ENCODE data around the gene CYP2U1.
A peak's percentile ranks its signal among the peaks of the same experiment; 100 is the strongest.
"Not testable (repeated sequence)": the region's sequence is repeated elsewhere in the genome, so short reads cannot be mapped to it uniquely, and the experiment has no call there.

The CYP2U1 gene

GRCh38 chr4:107930821-107931774 is at the start of gene CYP2U1:
TSS of gene CYP2U1 (plus strand) at chr4:107931549. CDS start at chr4:107931644, 95 bp downstream.
- peak; percentile 83 for DNase-seq

DNA sequence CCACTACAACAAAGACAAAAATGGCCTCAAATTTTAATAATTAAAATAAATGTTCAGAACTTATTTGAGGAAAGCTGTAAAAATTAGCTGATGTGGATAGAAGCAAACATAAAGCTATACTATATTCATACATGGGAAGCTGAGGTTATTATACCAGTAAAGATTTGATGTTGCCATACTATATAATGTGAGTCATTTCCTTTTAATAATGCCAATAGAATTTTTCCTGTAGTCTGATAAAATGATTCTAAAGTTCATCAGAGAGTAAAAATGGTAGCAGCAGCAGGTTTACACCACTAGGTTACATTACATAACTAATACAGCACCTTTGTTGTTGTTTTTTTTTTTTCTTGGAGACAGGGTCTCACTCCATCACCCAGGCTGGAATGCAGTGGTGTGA is 45.5 kb upstream of the CYP2U1 start:
- no peak for DNase-seq

DNA sequence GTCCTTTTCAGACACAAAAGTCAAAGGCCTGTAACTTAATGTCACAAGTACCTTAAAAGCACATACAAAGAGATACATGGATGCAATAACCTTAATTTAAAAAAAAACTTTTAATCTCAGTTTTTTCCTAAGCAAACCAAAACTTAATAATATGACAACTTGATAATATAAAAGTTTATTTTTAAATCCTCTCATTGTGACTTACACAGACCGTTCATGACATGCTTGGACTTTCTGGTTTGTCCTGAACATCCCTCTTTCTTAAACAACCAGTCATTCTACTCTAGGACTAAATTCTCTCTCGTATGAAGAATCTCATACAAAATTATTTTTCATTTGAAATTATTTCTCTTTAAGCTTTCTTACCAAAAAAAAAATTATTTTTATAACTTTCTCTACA is 43.1 kb upstream of the CYP2U1 start:
- DNase-seq = no peak

GRCh38 chr4:107890779-107891178 is 40.6 kb upstream of the CYP2U1 start:
- DNase-seq = no peak

- DNase-seq = no peak
Measured at GRCh38 chr4:107891299-107891698, 40.0 kb upstream of the CYP2U1 start.

DNA sequence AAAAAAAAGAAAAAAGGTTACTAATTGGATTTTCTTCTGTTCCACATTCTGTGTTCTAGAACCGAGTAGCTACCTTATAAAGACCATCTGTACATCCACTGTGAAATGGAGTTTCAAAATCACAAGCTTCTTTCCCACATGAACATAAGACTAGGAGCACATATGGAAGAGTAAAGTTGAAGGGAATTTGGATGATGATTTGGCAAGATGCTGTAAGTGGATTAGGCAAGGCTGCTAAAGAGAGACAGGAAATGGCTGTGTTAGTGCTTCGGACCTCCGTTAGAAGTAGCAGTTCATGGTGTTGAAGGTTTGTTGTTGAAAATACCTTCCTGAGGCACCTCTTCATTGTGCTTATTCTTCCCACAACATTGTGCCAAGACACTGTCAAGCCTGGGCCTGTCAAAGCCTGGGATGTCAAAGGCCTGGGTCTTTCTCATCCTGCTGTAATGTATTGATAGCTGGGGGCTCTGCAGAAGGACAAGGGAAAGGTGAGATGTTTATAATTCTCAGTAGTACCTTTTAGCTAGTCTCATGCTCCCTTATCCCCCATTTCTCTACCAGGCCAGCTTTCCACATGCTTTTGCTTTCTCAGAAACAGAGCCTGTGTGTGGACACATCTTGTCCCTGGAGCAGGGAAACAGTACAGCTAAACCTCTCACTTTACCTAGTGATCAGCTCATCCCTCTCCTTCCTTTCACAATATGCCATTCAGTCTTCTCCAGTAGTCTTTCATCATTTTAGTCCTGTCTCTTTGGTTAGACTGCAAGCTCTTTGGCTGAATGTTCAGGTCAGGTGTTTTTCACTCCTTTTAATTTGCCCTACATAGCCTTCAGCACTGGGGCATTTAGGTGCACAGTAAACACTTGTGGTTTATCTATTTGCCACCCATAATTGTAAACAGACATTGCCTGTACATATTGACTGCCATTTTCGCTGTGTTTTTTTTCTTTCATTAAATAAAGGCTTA is 37.9 kb upstream of the CYP2U1 start:
- no peak for DNase-seq

DNA sequence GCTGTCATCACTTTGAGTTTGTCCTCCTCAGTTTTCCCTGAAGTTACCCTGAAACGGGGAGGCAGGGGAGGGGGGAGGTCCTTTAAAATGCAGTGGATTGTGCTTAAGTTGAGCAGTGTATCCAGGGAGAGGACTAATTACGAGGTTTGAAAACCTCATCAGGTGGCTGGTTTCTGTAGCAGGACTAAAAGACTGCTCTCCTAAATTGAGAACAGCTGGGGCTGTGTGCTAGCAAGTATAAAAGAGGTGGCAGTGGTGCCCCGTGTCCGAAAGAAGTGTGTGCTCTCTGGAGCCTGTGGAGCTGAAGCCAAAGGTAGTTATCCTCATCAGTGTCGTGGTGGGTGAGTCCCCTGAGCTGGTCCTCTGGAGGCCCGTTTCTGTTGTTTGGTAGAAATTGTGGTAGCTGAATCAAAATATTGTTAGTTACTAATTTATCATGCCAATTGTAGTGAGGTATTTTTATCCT is 37.2 kb upstream of the CYP2U1 start:
- DNase-seq = no peak

DNA sequence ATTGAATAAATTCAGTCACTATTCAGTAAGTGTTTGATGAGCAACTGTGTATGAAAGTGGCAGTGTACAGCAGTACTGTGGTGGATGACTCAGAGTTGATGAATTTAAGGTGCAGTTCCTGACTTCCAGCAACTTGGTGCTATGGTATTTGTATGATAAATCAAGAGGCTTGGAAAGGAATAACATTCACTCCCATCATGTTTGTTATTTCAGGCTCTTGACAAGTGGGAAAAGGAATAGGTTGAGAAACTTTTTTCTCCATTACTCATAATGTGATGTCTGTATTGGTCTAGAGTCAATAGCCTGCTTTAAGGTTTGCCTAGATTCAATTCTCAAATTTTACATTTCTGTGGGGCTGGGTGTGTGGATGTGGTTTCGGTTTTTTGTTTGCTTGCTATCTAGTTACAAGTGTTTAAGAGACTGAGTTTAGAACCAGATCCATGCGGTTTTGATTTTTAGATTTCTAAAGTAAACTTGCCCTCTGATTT is 35.1 kb upstream of the CYP2U1 start:
- no peak for DNase-seq

GRCh38 chr4:107896646-107897045 is 34.7 kb upstream of the CYP2U1 start:
- DNase-seq = no peak

- no peak for DNase-seq
Measured at GRCh38 chr4:107897823-107898222, 33.5 kb upstream of the CYP2U1 start.

DNA sequence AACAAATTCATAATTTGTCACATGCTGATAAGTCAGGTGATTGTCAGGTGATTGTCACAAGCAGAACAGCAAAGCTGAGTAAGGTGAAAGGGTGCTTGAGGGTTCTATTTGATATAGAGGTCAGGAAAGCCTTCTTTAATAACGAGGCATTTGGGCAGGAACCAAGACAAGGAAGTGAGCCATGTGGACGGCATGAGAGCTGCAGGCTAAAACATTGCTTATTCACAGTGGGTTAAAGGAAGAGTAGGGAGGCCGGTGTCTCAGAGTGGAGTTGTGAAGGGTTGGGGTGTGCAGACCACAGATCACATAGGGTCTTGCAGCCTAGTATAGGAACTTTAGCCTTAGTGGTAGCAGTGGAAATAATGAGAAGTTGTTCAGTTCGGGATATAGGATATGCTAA is 31.3 kb upstream of the CYP2U1 start:
- DNase-seq = no peak

GRCh38 chr4:107900508-107900907 is 30.8 kb upstream of the CYP2U1 start:
- no peak for DNase-seq

- no peak for DNase-seq
Measured at GRCh38 chr4:107901213-107901934, 30.0 kb upstream of the CYP2U1 start.

DNA sequence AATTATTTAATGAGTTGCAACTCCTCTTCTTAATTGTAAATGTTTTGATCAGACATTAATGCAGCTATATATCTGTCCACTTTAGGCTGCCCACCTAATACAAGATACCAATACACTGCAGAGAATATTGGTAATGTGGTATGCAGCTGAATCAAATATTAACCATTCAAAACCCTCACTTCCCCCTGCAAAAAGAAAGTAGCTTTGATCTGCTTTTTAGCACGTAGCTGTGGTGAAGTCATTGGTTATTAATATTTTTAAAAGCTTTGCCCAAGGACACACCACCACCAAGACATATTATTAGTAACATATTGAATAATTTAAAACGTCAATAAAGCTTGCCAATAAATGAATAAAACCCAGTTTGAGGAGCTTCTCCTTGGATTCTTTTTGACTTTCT is 28.6 kb upstream of the CYP2U1 start:
- DNase-seq = no peak

- DNase-seq = not testable (repeated sequence)
Measured at GRCh38 chr4:107905082-107905481, 26.3 kb upstream of the CYP2U1 start.

- DNase-seq = no peak
Measured at GRCh38 chr4:107906458-107907100, 24.8 kb upstream of the CYP2U1 start.

- no peak for DNase-seq
Measured at GRCh38 chr4:107908377-107908776, 23.0 kb upstream of the CYP2U1 start.

DNA sequence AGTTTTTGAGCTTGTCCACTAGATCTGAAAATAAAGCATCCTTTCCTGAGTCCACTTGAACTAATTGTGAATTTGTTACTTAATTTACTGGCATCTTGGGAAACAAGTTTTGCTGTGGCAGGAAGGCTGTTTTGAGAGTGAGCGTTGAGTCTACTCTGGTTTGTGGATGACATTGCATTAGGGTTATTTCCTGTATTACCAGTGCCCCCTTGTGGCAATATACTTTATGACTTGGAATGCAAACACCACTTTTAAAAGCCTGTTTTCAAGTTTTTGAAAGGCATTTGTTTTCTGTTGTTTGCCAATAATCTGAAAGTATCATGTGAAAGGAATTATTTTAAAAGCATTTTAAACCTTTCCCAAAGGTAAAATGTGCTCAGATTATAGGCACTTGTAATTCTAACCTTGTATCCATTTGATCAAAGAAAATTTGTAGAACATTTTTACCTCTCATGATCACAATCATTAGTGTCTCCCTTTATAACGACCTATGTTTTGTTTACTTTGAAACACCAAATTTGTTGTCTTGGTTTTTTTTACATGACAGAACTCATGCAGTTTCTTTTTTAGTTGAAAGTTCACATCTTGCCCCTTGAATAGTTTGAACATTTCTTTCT is 18.0 kb upstream of the CYP2U1 start:
- DNase-seq = peak; percentile 69

DNA sequence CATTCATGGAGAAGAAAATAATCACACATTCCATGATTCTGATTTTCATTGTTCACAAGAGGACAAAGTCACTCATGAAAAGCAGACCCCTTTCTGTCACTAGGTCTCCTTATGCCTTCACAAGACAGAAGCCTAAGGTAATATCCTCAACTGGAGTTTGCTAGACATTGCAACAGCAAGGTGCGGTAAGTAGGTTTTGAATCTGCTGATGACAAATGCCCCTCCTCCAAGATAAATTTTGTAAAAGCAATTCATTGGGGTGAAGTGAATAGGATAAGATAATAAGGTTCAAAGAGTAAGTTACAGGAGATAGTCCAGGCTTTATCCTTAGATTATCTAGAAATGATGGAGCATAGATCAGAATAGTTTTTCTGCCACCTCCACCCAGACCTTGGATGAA is 16.1 kb upstream of the CYP2U1 start:
- no peak for DNase-seq

- no peak for DNase-seq
Measured at GRCh38 chr4:107916623-107917022, 14.7 kb upstream of the CYP2U1 start.

GRCh38 chr4:107917500-107917899 is 13.8 kb upstream of the CYP2U1 start:
- no peak for DNase-seq

Measured in CD4-positive, alpha-beta T cell treated with Interleukin-12 subunit alpha and Interleukin-12 subunit beta, for 1 hour (primary cell).